ENCODE measurements around the gene ASS1.

ASS1 gene

GRCh38 chr9:130454096-130454811, 9.5 kb downstream of the ASS1 start:
- no peak for DNase-seq (ENCODE audit: low spot score)

- no peak for DNase-seq (ENCODE audit: low spot score)
Measured at GRCh38 chr9:130454812-130455325, 10.1 kb downstream of the ASS1 start.

- no peak for DNase-seq (ENCODE audit: low spot score)
Measured at GRCh38 chr9:130458027-130458803, 13.5 kb downstream of the ASS1 start.

- DNase-seq (ENCODE audit: low spot score) = no peak
Measured at GRCh38 chr9:130458804-130459067, 14.0 kb downstream of the ASS1 start.

- no peak for DNase-seq (ENCODE audit: low spot score)
Measured at GRCh38 chr9:130459151-130459550, 14.4 kb downstream of the ASS1 start.

GRCh38 chr9:130459941-130460669, 15.3 kb downstream of the ASS1 start:
- no peak for DNase-seq (ENCODE audit: low spot score)

- DNase-seq (ENCODE audit: low spot score) = peak; percentile 78
Measured at GRCh38 chr9:130461218-130461630, 16.5 kb downstream of the ASS1 start.

- no peak for DNase-seq (ENCODE audit: low spot score)
Measured at GRCh38 chr9:130461731-130462130, 17.0 kb downstream of the ASS1 start.

GRCh38 chr9:130462685-130463540, 18.2 kb downstream of the ASS1 start:
- DNase-seq (ENCODE audit: low spot score) = no peak

GRCh38 chr9:130463763-130464745, 19.3 kb downstream of the ASS1 start:
- DNase-seq (ENCODE audit: low spot score) = no peak

- DNase-seq (ENCODE audit: low spot score) = no peak
Measured at GRCh38 chr9:130465383-130466096, 20.8 kb downstream of the ASS1 start.

- DNase-seq (ENCODE audit: low spot score) = no peak
Measured at GRCh38 chr9:130466537-130467217, 21.9 kb downstream of the ASS1 start.

- no peak for DNase-seq (ENCODE audit: low spot score)
Measured at GRCh38 chr9:130467316-130467715, 22.6 kb downstream of the ASS1 start.

- no peak for DNase-seq (ENCODE audit: low spot score)
Measured at GRCh38 chr9:130468566-130468965, 23.8 kb downstream of the ASS1 start.

- no peak for DNase-seq (ENCODE audit: low spot score)
Measured at GRCh38 chr9:130470269-130470668, 25.5 kb downstream of the ASS1 start.

- no peak for DNase-seq (ENCODE audit: low spot score)
Measured at GRCh38 chr9:130470950-130471349, 26.2 kb downstream of the ASS1 start.

- DNase-seq (ENCODE audit: low spot score) = no peak
Measured at GRCh38 chr9:130471411-130472183, 26.8 kb downstream of the ASS1 start.

- DNase-seq (ENCODE audit: low spot score) = no peak
Measured at GRCh38 chr9:130472184-130472705, 27.5 kb downstream of the ASS1 start.

All from NAMALWA (cell line).